ENCODE measurements around the gene ALDH1A1.

- TF ChIP-seq CTCF (conservative IDR thresholded peaks at IDR 0.05) (no peak), EZH2 (IDR thresholded peaks at IDR 0.05; ENCODE audit: low read depth) (no peak)
These were observed 2.2 kb upstream of the ALDH1A1 start for GRCh38 chr9:72955126-72955455.

Measured in PC-9 (cell line).